HG03520 (cell line): ENCODE results near the gene VEZF1.

Source experiments
- ATAC-seq: cut with Tn5 transposase; IDR thresholded peaks from one replicate; pipeline ENCODE4 v1.9.1; 2021; ENCODE audit warnings: mild to moderate bottlenecking, moderate library complexity; ENCODE audit not compliant: unreplicated experiment

VEZF1 gene

DNA sequence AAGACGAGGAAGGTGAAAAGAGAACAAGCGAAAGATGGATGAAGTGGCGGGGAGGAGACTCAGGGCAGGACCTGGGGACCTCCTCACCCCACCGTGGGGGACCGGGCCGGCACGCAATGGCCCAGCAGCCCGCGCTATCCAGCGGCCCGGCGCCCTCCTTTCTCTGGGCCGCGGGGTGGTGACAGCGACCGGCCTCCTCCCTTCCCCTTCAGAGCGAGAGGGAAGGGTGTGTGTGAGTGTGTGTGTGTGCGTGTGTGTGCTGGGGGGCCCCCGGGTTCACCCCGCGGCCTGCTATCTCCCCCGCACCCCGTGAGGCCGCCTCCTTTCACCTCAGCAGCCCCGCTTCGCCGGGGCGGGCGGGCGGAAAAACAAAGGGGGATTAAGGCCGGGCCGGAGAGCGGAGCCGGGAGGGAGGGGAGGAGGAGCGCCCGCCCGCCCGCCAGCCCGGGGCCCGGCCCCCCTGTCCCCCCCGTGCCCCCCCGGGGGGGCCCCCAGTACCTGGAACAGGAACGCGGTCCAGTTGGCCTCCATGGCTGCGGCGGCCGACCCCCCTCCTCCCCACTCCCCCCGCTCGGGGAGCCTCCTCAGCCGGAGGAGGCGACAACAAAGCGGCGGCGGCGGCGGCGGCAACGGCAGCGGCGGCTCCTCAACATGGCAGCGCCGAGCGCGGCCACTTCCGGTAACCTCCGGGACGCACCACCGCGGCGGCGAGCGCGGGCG, at the start of gene VEZF1:
Gene VEZF1 (minus strand): TSS at position 674 of the 720 bp plus-strand sequence. CDS start 143 bp downstream, at position 531.
- ATAC-seq, result peak; percentile 44

GRCh38 chr17:58032691-58033415, 44.8 kb upstream of the VEZF1 start:
- ATAC-seq, result no peak

DNA sequence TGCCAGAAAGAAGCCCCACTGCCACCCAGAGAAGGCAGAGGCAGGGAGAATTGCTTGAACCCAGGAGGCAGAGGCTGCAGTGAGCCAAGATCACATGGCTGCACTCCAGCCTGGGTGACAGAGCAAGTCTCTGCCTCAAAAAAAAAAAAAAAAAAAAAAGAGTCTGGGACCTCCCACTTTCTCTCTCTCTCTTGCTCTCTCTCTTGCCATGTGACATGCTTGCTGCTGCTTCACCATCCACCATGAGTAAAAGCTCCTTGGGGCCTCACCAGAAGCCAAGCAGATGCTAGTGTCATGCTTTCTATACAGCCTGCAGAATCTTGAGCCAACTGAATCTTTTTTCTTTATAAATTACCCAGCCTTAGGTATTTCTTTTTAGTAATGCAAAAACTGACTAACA, 40.5 kb upstream of the VEZF1 start:
- ATAC-seq, result no peak

- ATAC-seq, result no peak
These were observed 32.3 kb upstream of the VEZF1 start for GRCh38 chr17:58020401-58020800.

- ATAC-seq, result no peak
These were observed 31.5 kb upstream of the VEZF1 start for GRCh38 chr17:58019521-58019920.

- ATAC-seq, result no peak
These were observed 31.0 kb upstream of the VEZF1 start for GRCh38 chr17:58019039-58019438.

DNA sequence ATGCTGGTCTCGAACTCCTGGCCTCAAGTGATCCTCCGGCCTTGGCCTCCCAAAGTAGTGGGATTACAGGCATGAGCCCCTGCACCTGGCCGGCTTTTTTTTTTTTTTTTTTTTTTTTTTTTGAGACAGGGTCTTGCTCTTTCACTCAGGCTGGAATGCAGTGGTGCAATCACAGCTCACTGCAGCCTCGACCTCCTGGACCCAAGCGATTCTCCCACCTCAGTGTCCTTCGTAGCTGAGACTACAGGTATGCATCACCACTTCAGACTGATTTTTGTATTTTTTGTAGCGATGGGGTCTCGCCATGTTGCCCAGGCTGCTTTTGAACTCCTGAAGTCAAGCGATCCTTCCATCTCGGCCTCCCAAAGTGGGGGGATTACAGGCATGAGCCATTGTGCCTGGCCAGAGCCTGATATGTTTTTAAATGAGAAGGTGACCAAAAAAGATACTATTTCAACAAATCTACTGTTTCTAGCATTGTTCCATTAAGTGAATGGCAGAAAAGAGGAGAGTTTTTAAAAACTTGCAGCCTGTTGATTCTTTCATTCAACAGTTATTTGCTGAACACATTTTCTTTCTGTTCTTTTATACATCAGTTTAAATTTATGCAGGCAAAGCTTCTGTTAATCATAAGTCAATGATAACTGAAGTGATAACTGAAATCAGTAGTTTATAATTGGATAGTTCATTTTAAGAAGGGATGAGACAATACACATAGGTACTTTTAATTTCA, 22.2 kb upstream of the VEZF1 start:
- no peak for ATAC-seq

DNA sequence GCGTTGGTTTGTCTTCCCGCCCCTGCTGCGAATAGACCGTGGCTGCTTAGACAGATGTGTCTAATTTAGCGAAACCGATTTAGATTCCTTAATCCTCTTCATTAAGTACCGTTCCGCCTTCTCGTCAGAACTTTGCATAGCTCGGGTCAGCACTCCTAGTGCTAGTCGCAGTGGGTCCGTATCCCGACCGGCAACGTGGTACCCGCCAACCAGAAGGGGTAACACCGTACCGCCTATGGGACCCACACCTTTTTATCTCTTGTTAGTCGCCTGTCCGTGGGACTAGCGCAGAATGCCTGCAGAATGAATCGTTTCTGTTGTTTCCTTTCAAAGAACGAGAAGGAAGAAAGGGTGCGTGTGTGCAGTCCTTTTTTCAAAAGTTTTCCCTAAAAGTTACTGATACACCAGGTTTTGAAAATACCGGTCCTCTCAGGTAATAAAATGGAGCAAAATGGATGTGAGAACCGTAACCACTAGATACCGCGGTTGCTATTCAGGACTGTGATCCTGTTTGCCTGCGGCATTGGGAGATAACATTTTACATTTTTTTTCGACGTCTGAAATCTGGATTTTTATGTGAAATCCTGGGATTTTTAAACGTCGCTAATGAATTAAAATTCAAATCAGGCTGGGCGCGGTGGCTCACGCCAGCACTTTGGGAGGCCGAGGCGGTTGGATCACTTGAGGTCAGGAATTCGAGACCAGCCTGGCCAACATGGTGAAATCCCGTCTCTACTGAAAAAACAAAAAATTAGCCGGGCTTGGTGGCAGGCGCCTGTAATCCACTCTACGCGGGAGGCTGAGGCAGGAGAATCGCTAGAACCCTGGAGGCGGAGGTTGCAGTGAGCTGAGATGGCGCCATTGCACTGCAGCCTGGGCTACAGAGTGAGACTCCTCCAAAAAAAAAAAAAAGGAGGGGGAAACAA, 20.0 kb upstream of the VEZF1 start:
- peak; percentile 12 for ATAC-seq

DNA sequence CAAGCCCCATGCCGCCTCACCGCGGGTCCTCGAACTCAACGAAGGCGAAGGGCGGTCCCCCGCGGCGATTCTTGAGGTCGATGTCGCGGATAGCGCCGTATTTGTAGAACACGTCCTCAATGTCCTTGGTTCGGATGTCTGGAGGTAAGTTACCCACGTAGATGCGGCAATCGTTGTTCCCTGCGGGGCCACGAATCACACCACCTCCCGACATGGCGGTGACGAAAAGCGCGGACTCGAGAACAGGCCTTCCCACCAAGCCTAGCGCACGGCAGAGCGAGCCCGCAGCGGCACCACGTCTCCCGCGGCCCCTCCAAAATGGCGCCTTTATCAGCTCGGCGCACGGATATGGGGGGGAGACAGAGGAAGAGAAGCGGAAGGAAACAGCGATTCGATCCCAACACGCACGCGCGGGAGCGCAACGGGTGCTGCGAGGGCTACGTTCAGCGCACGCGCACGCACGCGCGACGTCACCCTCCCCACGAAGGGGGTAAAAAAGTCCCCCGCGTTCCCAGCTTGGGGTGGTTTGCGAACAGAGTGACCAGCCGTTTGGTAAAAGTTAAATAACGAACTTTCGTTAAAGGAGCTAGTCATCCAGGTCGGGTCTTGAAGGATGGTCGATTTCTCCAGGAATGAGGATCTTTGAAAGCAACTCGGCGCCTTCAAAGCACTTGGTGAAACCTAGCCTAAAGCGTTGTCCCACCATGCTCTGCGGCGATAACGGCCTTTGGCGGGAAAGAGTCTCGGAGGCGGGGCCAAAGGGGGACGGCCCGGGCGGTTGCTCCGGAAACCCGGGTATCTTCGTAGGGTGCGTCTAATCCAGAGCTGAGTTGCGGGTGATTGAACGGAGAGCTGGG, 19.1 kb upstream of the VEZF1 start, which contains the start of gene SRSF1:
Gene SRSF1 (minus strand): TSS at position 323 of the 857 bp plus-strand sequence. CDS start 109 bp downstream, at position 214.
- peak; percentile 83 for ATAC-seq

- ATAC-seq, result peak; percentile 6
These were observed 18.5 kb upstream of the VEZF1 start for GRCh38 chr17:58006560-58006923.

- no peak for ATAC-seq
These were observed 17.9 kb upstream of the VEZF1 start for GRCh38 chr17:58005728-58006559.

DNA sequence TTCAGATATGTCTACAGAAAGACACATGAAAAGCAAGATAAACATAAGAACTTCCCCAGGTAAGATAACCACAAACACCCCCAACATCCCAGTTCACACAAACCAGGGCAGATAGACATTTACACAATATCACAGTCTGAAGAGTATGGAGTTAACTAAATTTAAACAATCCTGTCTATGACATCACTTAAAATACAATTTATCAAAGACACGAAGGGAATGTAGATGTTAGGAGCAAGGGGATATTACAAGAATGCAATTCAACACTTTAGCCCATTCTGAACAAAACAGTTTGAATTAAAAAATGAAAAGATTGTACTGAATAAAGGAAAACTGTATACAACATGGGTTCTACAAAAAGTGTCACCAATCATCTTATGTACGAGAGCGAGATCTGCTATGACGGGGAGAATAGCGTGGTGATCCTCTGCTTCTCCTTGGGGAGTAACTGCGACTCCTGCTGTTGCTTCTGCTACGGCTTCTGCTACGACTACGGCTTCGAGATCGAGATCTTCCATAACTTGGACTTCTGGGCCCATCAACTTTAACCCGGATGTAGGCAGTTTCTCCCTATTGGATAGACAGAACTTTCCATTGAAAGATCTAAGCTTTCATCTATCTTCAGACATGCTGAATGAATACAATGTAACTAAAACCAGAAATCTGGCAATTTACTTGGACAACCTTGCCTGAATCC, 17.1 kb upstream of the VEZF1 start:
- ATAC-seq, result no peak

- ATAC-seq, result no peak
These were observed 16.0 kb upstream of the VEZF1 start for GRCh38 chr17:58004060-58004459.

- ATAC-seq, result no peak
These were observed 14.9 kb upstream of the VEZF1 start for GRCh38 chr17:58002973-58003372.

DNA sequence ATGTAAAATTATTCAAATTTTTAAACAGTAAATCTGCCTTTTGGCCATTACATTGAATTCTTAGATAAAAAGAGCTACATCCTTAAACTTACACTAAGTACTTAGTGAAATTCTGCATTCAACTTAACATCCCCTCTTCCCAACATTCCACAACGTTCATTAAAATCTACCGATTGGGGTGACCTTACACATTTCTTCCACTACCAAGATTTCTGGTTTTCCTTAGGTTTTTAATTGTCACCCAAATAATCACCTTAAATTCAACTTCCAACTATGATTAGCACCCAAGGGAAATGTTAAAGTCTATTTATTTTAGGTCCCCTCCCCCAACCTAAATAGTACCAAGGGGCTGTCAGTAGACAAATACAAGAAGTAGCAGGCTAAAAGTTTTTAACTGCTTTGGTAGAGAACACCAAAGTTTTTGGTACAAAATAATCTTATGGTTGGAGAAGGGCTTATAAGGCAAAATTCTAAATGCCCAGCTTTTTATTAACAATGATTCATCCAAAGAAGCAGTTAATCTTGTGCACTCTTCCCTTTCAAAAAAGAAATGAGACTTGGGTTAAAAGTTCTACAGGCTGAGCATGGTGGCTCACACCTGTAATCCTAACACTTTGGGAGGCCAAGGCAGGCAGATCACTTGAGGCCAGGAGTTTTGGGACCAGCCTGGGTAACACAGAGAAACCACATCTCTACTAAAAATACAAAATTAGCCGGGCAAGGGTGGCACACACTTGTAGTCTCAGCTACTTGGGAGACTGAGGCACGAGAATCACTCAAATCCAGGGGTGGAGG, 14.3 kb upstream of the VEZF1 start:
- ATAC-seq, result no peak

GRCh38 chr17:58001461-58002124, 13.5 kb upstream of the VEZF1 start:
- no peak for ATAC-seq

GRCh38 chr17:57999496-58000017, 11.5 kb upstream of the VEZF1 start:
- no peak for ATAC-seq
